C4-2B (cell line): ENCODE data around the gene RARG.

Experiments used
- CTCF ChIP-seq: fragments of 450-650 bp; conservative IDR thresholded peaks from 2 replicates; pipeline ENCODE4 v1.5.1; 2017; ENCODE audit warnings: mild to moderate bottlenecking
- ZFX ChIP-seq: fragments of 450-650 bp; IDR thresholded peaks from 2 replicates; pipeline ENCODE4 v1.6.1; 2017

GRCh38 chr12:53169644-53170043, 62.4 kb downstream of the RARG start:
- TF ChIP-seq CTCF (no peak), ZFX (no peak)
